DLD1 (cell line): Measurements from ENCODE around the gene NOX4.
"Not testable (repeated sequence)": the region's sequence is repeated elsewhere in the genome, so short reads cannot be mapped to it uniquely, and the experiment has no call there.

Experiments used
- in situ Hi-C: cut with HindIII; loops from 2 replicates; pipeline ENCODE4 v1.10.0; 2017; ENCODE audit warnings: low sequenced_read_pairs

NOX4 gene

GRCh38 chr11:89463266-89463780 lies 27.9 kb downstream of the NOX4 start:
- in situ Hi-C loops, result no loop called here

GRCh38 chr11:89458716-89459115 lies 32.5 kb downstream of the NOX4 start:
- in situ Hi-C loops, result no loop called here

GRCh38 chr11:89457190-89457589 lies 34.0 kb downstream of the NOX4 start:
- in situ Hi-C loops, result no loop called here

GRCh38 chr11:89456681-89457080 lies 34.5 kb downstream of the NOX4 start:
- in situ Hi-C loops, result no loop called here

GRCh38 chr11:89452780-89453179 lies 38.4 kb downstream of the NOX4 start:
- in situ Hi-C loops, result no loop called here

GRCh38 chr11:89447845-89448244 lies 43.3 kb downstream of the NOX4 start:
- in situ Hi-C loops, result no loop called here

GRCh38 chr11:89443361-89444322 lies 47.5 kb downstream of the NOX4 start:
- in situ Hi-C loops, result no loop called here

GRCh38 chr11:89442801-89443200 lies 48.4 kb downstream of the NOX4 start:
- in situ Hi-C loops, result no loop called here

- in situ Hi-C loops, result no loop called here
Observed at GRCh38 chr11:89441606-89442005, 49.6 kb downstream of the NOX4 start.

GRCh38 chr11:89437317-89437716 lies 53.9 kb downstream of the NOX4 start:
- in situ Hi-C loops, result no loop called here

GRCh38 chr11:89436071-89436470 lies 55.1 kb downstream of the NOX4 start:
- in situ Hi-C loops, result no loop called here

GRCh38 chr11:89433278-89433677 lies 57.9 kb downstream of the NOX4 start:
- in situ Hi-C loops, result no loop called here

GRCh38 chr11:89432182-89432581 lies 59.0 kb downstream of the NOX4 start:
- in situ Hi-C loops, result not testable (repeated sequence)

- in situ Hi-C loops, result not testable (repeated sequence)
Observed at GRCh38 chr11:89426501-89426900, 64.7 kb downstream of the NOX4 start.

- in situ Hi-C loops, result no loop called here
Observed at GRCh38 chr11:89421718-89422117, 69.5 kb downstream of the NOX4 start.

- in situ Hi-C loops, result no loop called here
Observed at GRCh38 chr11:89420981-89421380, 70.2 kb downstream of the NOX4 start.

- in situ Hi-C loops, result no loop called here
Observed at GRCh38 chr11:89416961-89417360, 74.2 kb downstream of the NOX4 start.

- in situ Hi-C loops, result not testable (repeated sequence)
Observed at GRCh38 chr11:89411112-89411511, 80.1 kb downstream of the NOX4 start.

GRCh38 chr11:89410666-89411065 lies 80.5 kb downstream of the NOX4 start:
- in situ Hi-C loops, result not testable (repeated sequence)

GRCh38 chr11:89408441-89408840 lies 82.7 kb downstream of the NOX4 start:
- in situ Hi-C loops, result not testable (repeated sequence)

GRCh38 chr11:89405629-89406028 lies 85.5 kb downstream of the NOX4 start:
- in situ Hi-C loops, result no loop called here

- in situ Hi-C loops, result not testable (repeated sequence)
Observed at GRCh38 chr11:89391654-89392053, 99.5 kb downstream of the NOX4 start.
